A549 (cell line): ENCODE measurements around the gene SLC26A6.

Experiments used
- HEYL ChIP-seq: fragments of 250-450 bp; sonication (Bioruptor Pico); IDR thresholded peaks from 2 replicates; pipeline ENCODE4 v1.8.0; 2021; ENCODE audit warnings: mild to moderate bottlenecking, moderate library complexity
- TF ChIP-seq, protein P1 (sequence below): IDR thresholded peaks from 2 replicates; pipeline ENCODE4 v1.6.1; 2012

DNA sequence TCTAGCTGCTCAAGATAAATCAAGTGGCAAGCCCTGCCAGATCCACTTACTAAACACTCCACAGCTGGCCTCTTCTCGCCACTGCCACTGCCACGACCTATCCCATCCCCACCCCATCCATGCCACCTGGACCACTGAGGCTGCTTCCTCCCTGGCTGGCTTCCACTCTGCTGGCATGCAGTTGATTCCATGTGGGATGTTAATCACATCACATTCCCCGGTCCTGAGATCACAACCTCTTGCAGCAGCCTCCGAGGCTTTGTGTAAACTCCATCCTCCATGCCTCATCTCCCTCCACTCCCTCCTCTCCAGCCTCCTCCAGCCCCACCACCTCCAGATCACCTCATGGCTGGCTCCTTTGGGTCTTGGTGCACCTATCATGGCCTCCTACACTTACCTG lies 42.8 kb upstream of the SLC26A6 start:
- no peak for TF ChIP-seq HEYL
- TF ChIP-seq, protein P1, sequence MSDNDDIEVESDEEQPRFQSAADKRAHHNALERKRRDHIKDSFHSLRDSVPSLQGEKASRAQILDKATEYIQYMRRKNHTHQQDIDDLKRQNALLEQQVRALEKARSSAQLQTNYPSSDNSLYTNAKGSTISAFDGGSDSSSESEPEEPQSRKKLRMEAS: no peak
